K562 (cell line): Measurements from ENCODE around the gene SERINC5. TPM values are rescaled to one million over a fixed set of nuclear protein-coding genes. Genes with fewer than 3 reads are reported as not detected.

Experiments
- ATAC-seq: fragments of 200-7000 bp; cut with Tn5 transposase; 3 replicates; pipeline ENCODE4 v1.9.1; 2020; ENCODE audit warnings: moderate library complexity
- BruUV-seq: library from RNA; stranded (reverse); fragments of 400-500 nt; replicated peaks from 2 replicates; lab custom pipeline; 2021; lab: Mats Ljungman, UMichigan
- CTCF ChIA-PET: fragments of 300-600 bp; formaldehyde crosslinking; extraction: SDS; loops from one replicate; lab custom pipeline; 2021; ENCODE audit warnings: low intra/inter-chr PET ratio; lab: Yijun Ruan, JAX
- POLR2A ChIA-PET: fragments of 300-600, 350-650 bp; sonication (Branson Sonifier 250); formaldehyde crosslinking; extraction: SDS; loops from one replicate; lab custom pipeline; 2021; ENCODE audit warnings: antibody characterized with exemption, inconsistent platforms; lab: Yijun Ruan, JAX
- DNase-seq, 4 experiments: peaks; one replicate each; pipeline versions ENCODE4 v3.0.0 to v3.0.0-alpha.2; 2011 to 2018; ENCODE audit warnings: low spot score in 3 of 4, mixed read lengths in 3 of 4; ENCODE audit errors: extremely low read depth in 1 of 4
- FAIRE-seq: peaks from 2 replicates; lab custom pipeline; 2011; peaks lifted over from hg19 to GRCh38; lab: Jason Lieb, UNC
- H2AFZ ChIP-seq: 2 replicates; pipeline ENCODE4 v1.6.0; 2011; ENCODE audit warnings: low read depth, low read length, control low read depth, inconsistent platforms
- H3K27ac ChIP-seq: fragments of 200-600 bp; 3 replicates; pipeline ENCODE4 v1.8.0; 2011; ENCODE audit warnings: low read depth, mild to moderate bottlenecking, control low read depth, inconsistent platforms, low read length, moderate library complexity, mixed read lengths; ENCODE audit errors: extremely low read depth
- H3K27me3 ChIP-seq, 2 experiments: fragments of 300-600 bp in 1 of 2; 2 replicates in 1 of 2; 3 replicates in 1 of 2; pipeline versions ENCODE4 v1.6.0 to v1.8.0; 2011; ENCODE audit warnings: inconsistent platforms in 2 of 2, low read length in 2 of 2, mild to moderate bottlenecking in 1 of 2, mixed read lengths in 1 of 2, moderate library complexity in 1 of 2; ENCODE audit not compliant: control insufficient read depth in 2 of 2, insufficient read depth in 2 of 2
- H3K36me3 ChIP-seq: fragments of 300-600 bp; 3 replicates; pipeline ENCODE4 v1.8.0; 2011; ENCODE audit warnings: mild to moderate bottlenecking, low read length, inconsistent platforms; ENCODE audit not compliant: control insufficient read depth, insufficient read depth
- H3K4me1 ChIP-seq, 2 experiments: fragments of 200-600 bp in 1 of 2; replicated peaks in 1 of 2; 2 replicates in 1 of 2; 3 replicates in 1 of 2; pipeline versions ENCODE4 v1.5.1 to v1.8.0; 2011; ENCODE audit warnings: inconsistent platforms in 2 of 2, low read length in 2 of 2, mild to moderate bottlenecking in 1 of 2, mixed read lengths in 1 of 2, moderate library complexity in 1 of 2; ENCODE audit not compliant: control insufficient read depth in 2 of 2, insufficient read depth in 2 of 2
- H3K4me2 ChIP-seq: 2 replicates; pipeline ENCODE4 v1.6.1; 2011; ENCODE audit warnings: low read length, control low read depth, inconsistent platforms, mixed read lengths; ENCODE audit not compliant: insufficient read depth
- H3K4me3 ChIP-seq: fragments of 200-600 bp; sonication (generic), shearing (Covaris generic); 2 replicates; pipeline ENCODE4 v1.5.1; 2016; ENCODE audit warnings: control low read depth, inconsistent platforms
- H3K79me2 ChIP-seq: fragments of 200-600 bp; 3 replicates; pipeline ENCODE4 v1.8.0; 2011; ENCODE audit warnings: low read length, inconsistent platforms; ENCODE audit not compliant: control insufficient read depth, insufficient read depth
- H3K9ac ChIP-seq, 2 experiments: 2 replicates each; pipeline versions ENCODE4 v1.6.0 to v1.6.1; 2011; ENCODE audit warnings: low read depth in 2 of 2, low read length in 2 of 2, control low read depth in 1 of 2, inconsistent platforms in 1 of 2, mild to moderate bottlenecking in 1 of 2, mixed read lengths in 1 of 2; ENCODE audit not compliant: insufficient read depth in 1 of 2
- H3K9me1 ChIP-seq: one replicate; pipeline ENCODE4 v1.6.0; 2011; ENCODE audit warnings: inconsistent platforms, mild to moderate bottlenecking, low read length, moderate library complexity; ENCODE audit not compliant: control insufficient read depth, insufficient read depth
- H3K9me3 ChIP-seq: replicated peaks from 2 replicates; pipeline ENCODE4 v1.5.1; 2011; ENCODE audit warnings: low read depth, low read length, inconsistent platforms; ENCODE audit not compliant: control insufficient read depth, insufficient read depth
- H4K20me1 ChIP-seq: replicated peaks from 2 replicates; pipeline ENCODE4 v1.6.1; 2011; ENCODE audit warnings: low read length, inconsistent platforms, mixed read lengths; ENCODE audit not compliant: control insufficient read depth, insufficient read depth
- CBX2 ChIP-seq: fragments of 200-600 bp; sonication (generic); IDR thresholded peaks from one replicate; pipeline ENCODE4 v1.6.1; 2012; ENCODE audit warnings: mild to moderate bottlenecking, low read length, inconsistent platforms; ENCODE audit not compliant: insufficient read depth, poor library complexity, severe bottlenecking
- CTCFL ChIP-seq: IDR thresholded peaks from 2 replicates; pipeline ENCODE4 v1.6.1; 2011; ENCODE audit warnings: borderline replicate concordance, low read depth, mild to moderate bottlenecking, moderate library complexity, low read length; ENCODE audit not compliant: insufficient read depth, poor library complexity, severe bottlenecking
- EZH2 ChIP-seq: IDR thresholded peaks from 2 replicates; pipeline ENCODE4 v1.6.1; 2012; ENCODE audit warnings: low read depth, mild to moderate bottlenecking, inconsistent platforms, low read length, borderline replicate concordance
- FOXJ3 ChIP-seq: sonication (generic); formaldehyde crosslinking; IDR thresholded peaks from 2 replicates; pipeline ENCODE4 v1.4.0; 2020; ENCODE audit warnings: mild to moderate bottlenecking, missing genetic modification reagents
- HOXB6 ChIP-seq: fragments of 250-450 bp; sonication (Bioruptor Pico); IDR thresholded peaks from 2 replicates; pipeline ENCODE4 v1.5.1; 2022; ENCODE audit warnings: mild to moderate bottlenecking, borderline replicate concordance
- POLR2B ChIP-seq: fragments of 450-650 bp; IDR thresholded peaks from 2 replicates; pipeline ENCODE4 v1.6.1; 2018; ENCODE audit warnings: low read depth; ENCODE audit not compliant: partially characterized antibody
- RBBP5 ChIP-seq: fragments of 200-600 bp; sonication (generic); IDR thresholded peaks from 2 replicates; pipeline ENCODE4 v1.6.1; 2012; ENCODE audit warnings: borderline replicate concordance, mild to moderate bottlenecking, low read length, control low read depth, inconsistent platforms; ENCODE audit not compliant: insufficient read depth, poor library complexity, severe bottlenecking
- RBM22 ChIP-seq: fragments of 200-400 bp; formaldehyde crosslinking; IDR thresholded peaks from 2 replicates; pipeline ENCODE4 v1.6.1; 2018; ENCODE audit warnings: low read length, low read depth; ENCODE audit not compliant: poor library complexity, severe bottlenecking
- STAT6 ChIP-seq: sonication (generic); formaldehyde crosslinking; IDR thresholded peaks from 2 replicates; pipeline ENCODE4 v1.8.1; 2023; ENCODE audit warnings: mild to moderate bottlenecking, missing genetic modification reagents
- TFAP4 ChIP-seq: sonication (generic); formaldehyde crosslinking; IDR thresholded peaks from 2 replicates; pipeline ENCODE4 v1.8.0; 2022; ENCODE audit warnings: missing genetic modification reagents, mild to moderate bottlenecking, moderate library complexity, borderline replicate concordance
- TSC22D4 ChIP-seq: fragments of 450-650 bp; IDR thresholded peaks from 2 replicates; pipeline ENCODE4 v1.6.1; 2016; ENCODE audit warnings: missing genetic modification characterization, missing biosample characterization, control low read depth
- WGBS: fragments of 100-300 bp; shearing (Covaris generic); methylation state at CpG from one replicate; pipeline ENCODE4 v1.1.6; 2016; ENCODE audit warnings: low coverage, mixed read lengths; ENCODE audit not compliant: insufficient coverage; ENCODE audit errors: missing lambda C conversion rate; 5-methylcytosine and 5-hydroxymethylcytosine counted together
- in situ Hi-C: fragments of 300-500 bp; cut with MboI; formaldehyde crosslinking; loops from 4 replicates; pipeline ENCODE4 v1.15.0; 2018; ENCODE audit warnings: inconsistent platforms, mixed read lengths
- intact Hi-C: fragments of 100-400 bp; cut with micrococcal nuclease; formaldehyde crosslinking; loops from 2 replicates; pipeline ENCODE4 v1.14.2; 2022
- polyA plus RNA-seq, 8 experiments: library from polyadenylated mRNA; depleted of rRNA in 4 of 8; stranded (reverse) in 5 of 8; unstranded in 3 of 8; fragments of >200 nt; fragmentation: Nextera tagmentation in 2 of 8; fragmentation: Illumina TruSeq in 1 of 8; extraction: Ambion mirVana in 2 of 8; extraction: Trizol in 1 of 8; gene quantifications; 2 replicates each; pipeline versions ENCODE4 v1.2.1 to v1.2.3, GENCODE V29; 2011 to 2014; ENCODE audit warnings: inconsistent platforms in 1 of 8, missing spikeins in 1 of 8
- total RNA-seq, 7 experiments: library from RNA; depleted of rRNA in 6 of 7; stranded (reverse); fragments of >200 nt in 6 of 7; fragmentation: Illumina TruSeq in 2 of 7; extraction: Trizol in 2 of 7; gene quantifications; 2 replicates each; pipeline versions ENCODE4 v1.2.1 to v1.2.3, GENCODE V29; 2011 to 2021; ENCODE audit warnings: low replicate concordance in 1 of 7
- TF ChIP-seq, protein P1 (sequence below), 2 experiments: IDR thresholded peaks; 2 replicates each; pipeline ENCODE4 v1.6.1; 2012; ENCODE audit warnings: improper control_type of control experiment in 2 of 2, low read depth in 2 of 2, low read length in 2 of 2, borderline replicate concordance in 1 of 2

SERINC5 gene
- total and polyA plus RNA-seq, 9 of the 15 experiments (the other 6 are each of a cell fraction or from before 2014, with no cell fraction given) = 1.4 to 7.9 (median 3.7) TPM

DNA sequence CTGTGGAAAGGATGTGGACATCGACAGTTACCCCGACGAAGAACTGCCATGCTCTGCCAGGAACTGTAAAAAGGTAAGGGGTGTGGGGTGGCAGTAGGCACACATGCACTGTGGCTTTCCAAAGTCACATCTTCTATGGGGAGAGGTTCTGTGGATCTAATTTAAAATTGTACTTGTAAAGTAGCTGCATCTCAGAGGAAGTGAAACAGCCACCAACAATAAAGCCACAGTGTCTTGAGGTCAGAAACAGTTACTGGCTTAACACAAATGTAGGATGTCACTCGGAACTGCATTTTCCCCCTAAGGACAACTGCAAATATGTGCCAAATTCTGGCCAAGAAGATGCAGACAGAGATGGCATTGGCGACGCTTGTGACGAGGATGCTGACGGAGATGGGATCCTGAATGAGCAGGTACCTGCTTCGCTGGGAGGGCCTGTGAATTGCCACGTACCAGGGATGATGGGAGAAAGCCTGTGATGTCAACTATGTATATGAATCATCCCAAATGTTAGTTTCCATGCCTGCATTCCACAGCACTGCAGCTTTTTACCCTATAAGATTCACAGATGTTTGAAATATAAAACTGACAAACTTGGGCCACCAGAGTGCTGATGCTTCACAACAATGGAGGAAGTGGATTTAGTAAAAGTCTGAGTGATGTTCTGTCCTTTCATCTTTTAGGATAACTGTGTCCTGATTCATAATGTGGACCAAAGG, 185.4 kb downstream of the SERINC5 start:
- no peak for DNase-seq
- Histone ChIP-seq H4K20me1 (no peaks in the 10 kb centered on the region), H3K36me3 (no peaks in the 10 kb centered on the region), H3K4me2 (no peak overlapping the region), H3K9me3 (no peaks in the 10 kb centered on the region), H3K27me3 (peaks cover 8 to 42% of the 10 kb centered on the region in 2 experiments; a peak in 4 of 5 replicates), H3K79me2 (no peaks in the 10 kb centered on the region), H3K4me3 (no peak overlapping the region), H3K27ac (no peak overlapping the region), H3K9ac (peak overlapping the region in 1 of 2 experiments; percentile 60; a peak in 1 of 4 replicates), H2AFZ (no peak overlapping the region), H3K4me1 (no peaks in the 10 kb centered on the region), H3K9me1 (no peaks in the 10 kb centered on the region)
- POLR2A ChIA-PET = no interaction called here
- ATAC-seq = no peak
- BruUV-seq = no TSS peak
- no peak for FAIRE-seq
- WGBS = 1% methylated on average over 9 of the region's 10 CpGs
- intact Hi-C loops = no loop called here
- in situ Hi-C loops = no loop called here
- CTCF ChIA-PET = no interaction called here
- no peak for TF ChIP-seq TFAP4 (CRISPR knock-in tag)
- no peak for TF ChIP-seq FOXJ3 (CRISPR knock-in tag)
- TF ChIP-seq RBBP5 = no peak
- TF ChIP-seq POLR2B = no peak
- no peak for TF ChIP-seq HOXB6
- no peak for TF ChIP-seq EZH2
- TF ChIP-seq CTCFL = no peak
- no peak for TF ChIP-seq STAT6 (CRISPR knock-in tag)
- no peak for TF ChIP-seq CBX2
- no peak for TF ChIP-seq RBM22
- TF ChIP-seq TSC22D4 = no peak
- TF ChIP-seq, protein P1, sequence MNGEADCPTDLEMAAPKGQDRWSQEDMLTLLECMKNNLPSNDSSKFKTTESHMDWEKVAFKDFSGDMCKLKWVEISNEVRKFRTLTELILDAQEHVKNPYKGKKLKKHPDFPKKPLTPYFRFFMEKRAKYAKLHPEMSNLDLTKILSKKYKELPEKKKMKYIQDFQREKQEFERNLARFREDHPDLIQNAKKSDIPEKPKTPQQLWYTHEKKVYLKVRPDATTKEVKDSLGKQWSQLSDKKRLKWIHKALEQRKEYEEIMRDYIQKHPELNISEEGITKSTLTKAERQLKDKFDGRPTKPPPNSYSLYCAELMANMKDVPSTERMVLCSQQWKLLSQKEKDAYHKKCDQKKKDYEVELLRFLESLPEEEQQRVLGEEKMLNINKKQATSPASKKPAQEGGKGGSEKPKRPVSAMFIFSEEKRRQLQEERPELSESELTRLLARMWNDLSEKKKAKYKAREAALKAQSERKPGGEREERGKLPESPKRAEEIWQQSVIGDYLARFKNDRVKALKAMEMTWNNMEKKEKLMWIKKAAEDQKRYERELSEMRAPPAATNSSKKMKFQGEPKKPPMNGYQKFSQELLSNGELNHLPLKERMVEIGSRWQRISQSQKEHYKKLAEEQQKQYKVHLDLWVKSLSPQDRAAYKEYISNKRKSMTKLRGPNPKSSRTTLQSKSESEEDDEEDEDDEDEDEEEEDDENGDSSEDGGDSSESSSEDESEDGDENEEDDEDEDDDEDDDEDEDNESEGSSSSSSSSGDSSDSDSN (IDR thresholded peaks at IDR 0.05; ENCODE audit: borderline replicate concordance in 1 of 2, low read depth in 2 of 2, low read length in 2 of 2) = no peak
